TTC549 (cell line): Measurements from ENCODE around the gene ZNF761.
"Not testable (repeated sequence)": the region's sequence is repeated elsewhere in the genome, so short reads cannot be mapped to it uniquely, and the experiment has no call there.

Experiments used
- FAIRE-seq: peaks from 2 replicates; lab custom pipeline; 2012; peaks lifted over from hg19 to GRCh38; lab: Jason Lieb, UNC

The ZNF761 gene

DNA sequence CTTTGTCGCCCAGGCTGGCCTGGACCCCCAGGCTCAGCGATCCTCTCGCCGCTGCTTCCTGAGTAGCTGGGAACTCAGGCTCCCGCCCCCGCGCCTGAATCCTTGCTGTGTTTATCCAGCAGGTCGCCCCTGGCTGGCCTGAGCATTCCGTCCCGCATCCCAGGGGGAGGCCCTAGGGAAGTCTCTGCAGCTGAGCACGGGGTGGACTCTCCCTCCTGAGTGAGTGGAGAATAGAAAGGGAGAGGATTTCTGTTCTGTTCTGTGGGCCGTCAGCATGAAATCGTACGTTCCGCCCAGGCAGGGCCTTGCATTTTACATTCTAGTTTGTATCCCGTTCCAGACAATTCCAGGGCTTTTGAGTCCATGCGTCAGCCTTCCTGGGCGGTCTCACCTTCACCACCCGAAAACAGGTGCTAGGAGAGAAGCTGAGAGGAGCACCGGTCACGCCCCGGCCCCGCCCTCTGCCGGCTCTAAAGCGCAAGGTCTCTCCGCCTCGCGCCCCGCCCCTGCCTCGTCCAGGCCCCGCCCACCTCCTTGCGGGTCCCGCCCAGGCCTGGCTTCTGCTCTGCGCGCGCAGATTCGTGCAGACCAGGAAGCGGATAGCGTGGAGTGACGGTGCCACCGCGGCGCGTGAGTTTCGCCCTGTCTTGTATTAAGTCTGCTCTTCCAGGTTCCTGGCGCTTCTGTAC is at the start of gene ZNF761:
Gene ZNF761 (plus strand): TSS at position 586 of the 689 bp plus-strand sequence. CDS start 15,285 bp downstream, outside the sequence.
- no peak for FAIRE-seq

DNA sequence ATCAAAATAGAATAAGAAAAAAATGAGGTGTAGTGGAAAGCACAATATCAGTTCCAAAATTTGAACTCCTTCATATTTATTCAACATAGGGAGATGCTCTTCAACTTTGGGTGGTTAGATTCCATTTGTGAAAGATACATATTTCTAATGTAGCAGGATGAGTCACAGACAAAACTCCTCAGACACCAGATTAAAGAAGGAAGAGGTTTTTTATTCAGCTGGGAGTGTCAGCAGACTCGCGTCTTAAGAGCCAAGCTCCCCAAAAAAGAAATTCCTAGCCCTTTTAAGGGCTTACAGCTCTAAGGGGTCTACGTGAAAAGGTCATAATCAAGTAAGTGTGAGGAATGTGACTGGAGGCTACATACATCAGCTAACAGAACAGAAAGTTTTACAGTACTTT is 43.6 kb upstream of the ZNF761 start:
- no peak for FAIRE-seq

- FAIRE-seq = no peak
Observed at GRCh38 chr19:53388904-53389303, 42.9 kb upstream of the ZNF761 start.

- FAIRE-seq = no peak
Observed at GRCh38 chr19:53389571-53389970, 42.2 kb upstream of the ZNF761 start.

DNA sequence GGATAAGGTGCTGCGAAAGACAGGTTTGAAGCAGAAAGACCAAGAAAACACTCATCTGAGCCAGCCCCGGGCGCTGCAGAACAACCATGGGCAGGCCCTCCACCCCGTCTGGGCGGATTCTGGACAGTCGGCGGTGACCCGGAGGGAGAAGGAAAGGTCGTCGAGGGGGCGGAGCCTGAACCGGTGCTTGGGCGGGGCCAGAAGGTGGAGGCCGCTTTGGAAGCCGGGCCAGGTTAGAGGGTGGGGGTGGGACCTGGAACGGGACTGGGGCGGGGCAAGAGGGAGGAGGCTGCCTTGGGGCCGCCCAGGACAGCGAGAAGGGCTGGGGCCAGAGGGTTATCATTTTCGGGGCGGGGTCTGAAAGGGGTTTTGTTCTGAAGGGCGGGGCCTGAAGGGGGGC is 41.8 kb upstream of the ZNF761 start:
- FAIRE-seq = no peak

GRCh38 chr19:53394522-53394973 is 37.2 kb upstream of the ZNF761 start:
- no peak for FAIRE-seq

GRCh38 chr19:53394974-53395839 is 36.6 kb upstream of the ZNF761 start, which contains the start of gene ZNF765:
Gene ZNF765 (plus strand): TSS chr19:53395149. CDS start chr19:53398016, 2,867 bp downstream.
- no peak for FAIRE-seq

GRCh38 chr19:53395840-53396524 is 35.8 kb upstream of the ZNF761 start:
- not testable (repeated sequence) for FAIRE-seq

- FAIRE-seq = no peak
Observed at GRCh38 chr19:53396525-53396868, 35.3 kb upstream of the ZNF761 start.

DNA sequence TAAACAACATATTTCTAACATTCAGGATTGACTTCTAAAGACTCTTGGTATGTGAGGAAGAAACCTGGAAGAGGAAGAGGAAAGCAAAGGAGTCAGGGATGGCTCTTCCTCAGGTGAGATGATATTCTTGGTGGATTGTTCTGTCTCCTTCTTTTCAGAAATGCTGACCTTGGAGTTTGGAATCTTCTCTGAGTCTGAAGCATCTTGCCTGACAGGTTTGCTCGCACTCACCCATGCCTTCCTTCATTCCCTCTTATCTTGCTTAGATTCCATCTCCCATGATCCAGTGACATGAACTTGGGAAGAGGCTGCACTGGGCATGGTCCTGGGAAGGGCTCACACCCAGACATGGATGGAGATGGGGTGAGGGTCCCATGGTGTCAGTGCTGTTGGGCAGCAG is 33.9 kb upstream of the ZNF761 start:
- FAIRE-seq = not testable (repeated sequence)

DNA sequence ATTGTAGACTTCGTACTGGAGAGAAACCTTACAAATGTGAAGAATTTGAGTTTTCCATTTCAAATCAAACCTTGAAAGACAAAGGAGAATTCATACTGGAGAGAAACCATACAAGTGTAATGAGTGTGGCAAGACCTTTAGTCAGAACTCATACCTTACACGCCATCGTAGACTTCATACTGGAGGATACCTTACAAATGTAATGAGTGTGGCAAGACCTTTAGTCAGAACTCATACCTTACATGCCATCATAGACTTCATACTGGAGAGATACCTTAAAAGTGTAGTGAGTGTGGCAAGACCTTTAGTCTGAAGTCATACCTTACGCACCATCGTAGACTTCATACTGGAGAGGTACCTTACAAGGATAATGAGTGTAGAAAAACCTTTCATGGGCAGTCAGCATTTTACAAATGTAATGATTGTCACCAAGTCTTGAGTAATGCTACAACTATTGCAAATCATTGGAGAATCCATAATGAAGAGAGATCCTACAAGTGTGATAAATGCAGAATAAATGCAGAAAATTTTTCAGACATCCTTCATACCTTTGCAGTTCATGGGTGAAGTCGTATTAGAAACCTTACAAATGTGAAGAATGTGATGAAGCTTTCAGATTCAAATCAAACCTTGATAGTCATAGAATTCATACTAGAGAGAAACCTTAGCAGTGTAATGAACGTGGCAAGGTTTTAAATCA is 22.1 kb upstream of the ZNF761 start:
- FAIRE-seq = no peak

GRCh38 chr19:53420520-53421315 is 11.1 kb upstream of the ZNF761 start:
- not testable (repeated sequence) for FAIRE-seq

- no peak for FAIRE-seq
Observed at GRCh38 chr19:53422551-53422950, 9.2 kb upstream of the ZNF761 start.

DNA sequence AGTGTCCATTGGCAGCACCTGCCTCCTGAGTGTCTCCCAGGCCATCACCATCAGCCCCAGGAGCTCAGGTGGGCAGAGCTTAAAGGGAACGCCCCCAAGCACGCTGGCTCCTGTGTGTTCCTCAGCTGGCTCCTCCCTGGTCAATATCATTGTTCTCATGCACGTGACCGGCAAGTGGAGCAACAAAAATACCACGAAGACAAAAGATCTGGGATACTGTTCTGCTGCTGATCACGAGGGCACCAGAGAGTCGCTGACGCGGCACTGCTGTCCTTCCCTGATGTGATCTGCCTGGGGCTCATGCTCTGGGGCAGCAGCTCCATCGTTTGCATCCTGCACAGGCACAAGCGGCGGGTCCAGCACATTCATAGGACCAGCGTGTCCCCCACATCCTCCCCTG is 8.7 kb upstream of the ZNF761 start:
- not testable (repeated sequence) for FAIRE-seq

DNA sequence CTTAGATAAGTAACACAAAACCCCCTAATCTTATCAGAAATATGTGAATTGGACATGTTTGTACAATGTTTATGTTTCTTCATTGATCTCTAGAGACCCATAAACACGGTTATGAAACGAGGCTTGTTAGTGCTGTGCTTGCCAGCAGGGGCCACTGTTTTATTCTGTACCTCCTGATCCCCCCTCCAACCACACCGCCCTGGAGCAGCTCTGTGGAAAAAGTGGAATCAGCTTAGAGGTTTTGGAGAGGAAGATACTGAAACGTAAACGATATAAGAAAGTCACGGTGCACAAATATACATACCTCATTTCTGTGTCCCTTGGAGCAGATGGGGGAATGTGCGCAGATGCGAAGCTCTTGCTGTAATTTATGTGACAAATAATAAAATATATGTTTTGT is 8.1 kb upstream of the ZNF761 start:
- FAIRE-seq = not testable (repeated sequence)

GRCh38 chr19:53424968-53425597 is 6.7 kb upstream of the ZNF761 start:
- FAIRE-seq = no peak

- no peak for FAIRE-seq
Observed at GRCh38 chr19:53432088-53432661, 391 bp downstream of the ZNF761 start.

GRCh38 chr19:53443809-53444208 is 12.0 kb downstream of the ZNF761 start:
- not testable (repeated sequence) for FAIRE-seq

GRCh38 chr19:53447196-53447595 is 15.4 kb downstream of the ZNF761 start:
- FAIRE-seq = not testable (repeated sequence)

DNA sequence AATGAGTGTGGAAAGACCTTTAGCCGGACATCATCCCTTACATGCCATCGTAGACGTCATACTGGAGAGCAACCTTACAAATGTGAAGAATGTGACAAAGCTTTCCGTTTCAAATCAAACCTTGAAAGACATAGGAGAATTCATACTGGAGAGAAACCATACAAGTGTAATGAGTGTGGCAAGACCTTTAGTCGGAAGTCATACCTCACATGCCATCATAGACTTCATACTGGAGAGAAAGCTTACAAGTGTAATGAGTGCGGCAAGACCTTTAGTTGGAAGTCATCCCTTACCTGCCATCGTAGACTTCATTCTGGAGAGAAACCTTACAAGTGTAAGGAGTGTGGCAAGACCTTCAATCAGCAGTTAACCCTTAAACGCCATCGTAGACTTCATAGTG is 24.0 kb downstream of the ZNF761 start:
- no peak for FAIRE-seq
